Left ventricle myocardium superior (tissue), 1 donor: Measurements from ENCODE around the gene ESRRG. TPM values are rescaled to one million over a fixed set of nuclear protein-coding genes. Genes with fewer than 3 reads are reported as not detected.

ENCODE experiments used
- ATAC-seq: fragments of 200-7000 bp; cut with Tn5 transposase; one replicate; pipeline ENCODE4 v1.9.1; 2020; ENCODE audit warnings: mild to moderate bottlenecking, moderate library complexity
- DNase-seq: peaks from one replicate; pipeline ENCODE4 v3.0.0-alpha.2; 2020
- intact Hi-C: fragments of 100-400 bp; cut with micrococcal nuclease; formaldehyde crosslinking; loops from one replicate; pipeline ENCODE4 v1.11.0; 2022
- long read RNA-seq: library from polyadenylated mRNA; unstranded; transcript quantifications from one replicate; pipeline ENCODE4 v2.0.0, GENCODE V29; 2021
- total RNA-seq: library from RNA; stranded (reverse); fragmentation: NEBNext Ultra II Directional; extraction: Animal tissue kit (Norgen Biotek cat#: 25700); gene quantifications from one replicate; pipeline ENCODE4 v1.2.1, GENCODE V29; 2021
- donor health status: DM: no; HTN: yes; CAD: no; lungs with severe emphysema.

The ESRRG gene
- 51.5 TPM for total RNA-seq
- long read RNA-seq, full-length matches to known transcripts = 3 of 16 reads
- long read RNA-seq, partial matches to known transcripts = 7 of 16 reads
- long read RNA-seq, other reads (novel, unspliced or antisense) = 6 of 16 reads

DNA sequence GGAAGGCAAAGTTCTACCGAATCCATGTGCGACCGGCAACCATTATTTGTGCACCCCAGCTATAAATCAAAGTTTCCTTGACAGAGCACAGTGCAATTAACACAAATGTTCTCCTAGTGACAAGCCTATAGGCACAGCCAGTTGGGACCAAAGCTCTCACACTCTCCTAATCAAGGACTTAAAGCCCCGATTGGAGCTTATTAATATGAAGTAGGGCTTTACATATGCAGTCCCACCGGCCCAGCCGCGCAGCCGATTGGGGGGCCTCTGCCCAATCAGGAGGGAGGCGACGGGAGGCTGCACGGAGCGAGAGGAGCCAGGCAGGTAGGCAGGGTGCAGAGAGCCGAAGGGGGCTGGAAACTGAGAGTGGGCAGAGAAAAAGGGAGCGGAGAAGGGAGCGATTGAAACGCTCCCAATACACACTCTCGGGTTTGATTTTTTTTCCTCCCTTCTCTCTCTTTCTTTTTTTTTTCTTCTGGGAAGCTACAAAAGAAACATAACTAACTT, at the start of gene ESRRG:
Gene ESRRG, minus strand, starts transcription at position 156 of the 507 bp plus-strand sequence. Its CDS starts 130 bp downstream, at position 26.
- ATAC-seq (peak; percentile 98), DNase-seq (peak; percentile 83)
- intact Hi-C loops = no loop called here

DNA sequence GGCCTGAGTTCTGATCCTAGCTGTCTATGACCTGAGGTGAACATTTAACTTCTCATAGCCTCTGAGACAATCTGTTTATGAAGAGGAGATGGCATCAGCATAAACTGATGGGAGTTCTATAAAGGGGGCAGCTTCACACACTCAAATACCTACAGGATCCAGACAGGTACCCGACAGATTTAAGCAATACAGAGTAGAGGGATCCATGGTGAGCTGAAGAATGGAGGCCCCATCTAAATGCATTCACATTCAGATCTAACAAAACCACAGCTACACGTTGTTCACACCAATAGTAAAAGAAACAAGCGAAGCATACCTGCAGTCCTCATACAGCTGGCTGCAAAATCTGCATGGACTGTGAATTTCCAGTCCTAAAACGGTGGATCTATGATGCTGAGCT, 48.7 kb upstream of the ESRRG start:
- ATAC-seq = no peak
- intact Hi-C loops = no loop called here
- DNase-seq = no peak

DNA sequence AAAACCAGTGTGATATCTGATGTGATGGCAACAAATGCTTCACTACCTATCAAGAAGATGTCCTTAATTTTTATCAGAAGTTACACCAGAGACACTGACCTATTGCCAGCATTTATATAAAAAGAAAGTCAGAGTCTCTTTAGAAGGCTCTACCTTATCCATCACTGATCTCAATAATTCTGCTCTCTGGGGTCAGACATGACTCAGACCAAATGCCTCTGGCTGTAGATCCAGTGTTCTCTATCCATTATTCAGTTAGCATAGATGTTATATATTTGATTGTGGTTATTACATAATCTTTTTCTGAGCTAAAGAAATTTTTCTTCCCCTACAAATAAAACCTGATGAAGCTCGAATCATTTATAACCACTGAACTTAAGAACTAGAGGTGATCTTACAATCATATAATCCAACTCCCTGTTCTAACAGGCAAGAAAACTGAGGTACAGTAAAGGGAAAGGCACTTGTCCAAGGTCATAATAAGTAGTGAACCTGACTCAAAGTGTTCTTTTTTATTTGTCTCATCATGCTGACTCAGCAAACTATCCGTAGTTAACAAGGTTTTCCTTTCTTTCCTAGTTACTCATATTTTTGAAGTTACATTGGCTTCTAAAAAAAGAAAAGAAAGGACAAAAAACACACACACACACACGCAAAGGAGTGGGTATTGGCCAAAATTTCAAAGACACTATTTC, 43.6 kb upstream of the ESRRG start:
- ATAC-seq (no peak), DNase-seq (no peak)
- intact Hi-C loops = no loop called here

DNA sequence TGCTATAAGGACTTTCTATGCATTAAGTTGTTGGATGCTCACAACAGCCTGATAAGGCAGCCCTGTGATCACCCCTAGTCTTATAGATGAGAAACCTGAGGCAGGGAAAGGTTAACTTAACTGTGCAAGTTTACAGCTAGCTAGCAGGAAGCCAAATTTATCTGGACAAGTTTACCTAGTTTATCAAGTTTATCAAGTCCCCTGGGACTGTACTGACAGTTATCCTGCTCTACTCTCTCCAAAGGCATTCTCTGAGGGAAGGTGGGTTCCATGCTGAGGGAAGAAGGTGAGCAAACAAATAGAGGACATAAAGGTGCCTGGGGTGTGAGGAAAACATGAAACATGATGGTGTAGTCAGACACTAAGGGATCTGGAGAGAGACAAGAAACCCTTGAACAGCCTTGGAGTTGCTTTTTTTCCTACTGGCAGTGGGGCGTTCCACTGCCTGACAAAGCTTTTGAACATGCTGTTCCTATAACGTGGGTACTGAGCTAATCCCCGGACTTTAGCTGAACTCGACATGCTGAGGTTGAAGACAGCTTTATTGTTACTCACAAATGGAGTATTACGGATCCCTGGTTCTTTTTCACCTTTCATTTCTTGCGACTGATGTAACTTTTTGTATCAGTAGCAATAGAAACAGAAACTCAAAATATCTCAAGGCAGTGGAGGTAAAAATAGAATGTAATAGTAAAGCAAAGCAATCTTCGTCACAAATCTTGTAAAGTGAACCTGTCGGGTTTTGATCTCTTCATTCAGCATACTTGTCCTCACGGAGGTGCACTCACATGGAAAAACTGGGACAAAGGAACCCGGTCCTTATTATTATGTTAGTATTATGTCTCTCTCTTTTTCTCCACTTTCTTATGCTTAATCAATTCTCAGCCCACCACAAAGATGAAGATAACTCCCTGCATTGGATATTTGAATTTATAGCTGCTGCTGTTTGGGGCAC, 42.4 kb upstream of the ESRRG start:
- DNase-seq (no peak), ATAC-seq (peak; percentile 87)
- intact Hi-C loops = no loop called here

DNA sequence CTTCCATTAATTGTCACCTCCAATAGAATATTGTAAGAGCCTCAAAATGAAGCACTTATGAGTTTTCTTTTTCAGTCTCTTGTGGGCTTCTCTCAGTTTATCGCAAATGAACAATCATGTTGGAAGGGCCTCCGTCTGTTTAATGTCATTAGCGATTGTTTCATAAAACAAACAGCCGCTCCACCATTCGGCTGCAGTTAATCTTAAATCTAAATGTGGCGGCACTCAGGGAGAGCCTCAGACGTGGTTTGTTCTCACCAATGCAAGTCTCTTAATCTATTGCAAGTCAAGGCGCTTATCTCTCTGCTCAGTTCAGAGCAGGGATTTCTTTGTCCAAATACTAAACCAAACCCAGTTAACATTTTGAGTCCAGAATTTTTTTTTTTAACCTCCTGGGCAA, 34.9 kb upstream of the ESRRG start:
- no peak for DNase-seq
- peak; percentile 83 for ATAC-seq
- intact Hi-C loops = no loop called here

DNA sequence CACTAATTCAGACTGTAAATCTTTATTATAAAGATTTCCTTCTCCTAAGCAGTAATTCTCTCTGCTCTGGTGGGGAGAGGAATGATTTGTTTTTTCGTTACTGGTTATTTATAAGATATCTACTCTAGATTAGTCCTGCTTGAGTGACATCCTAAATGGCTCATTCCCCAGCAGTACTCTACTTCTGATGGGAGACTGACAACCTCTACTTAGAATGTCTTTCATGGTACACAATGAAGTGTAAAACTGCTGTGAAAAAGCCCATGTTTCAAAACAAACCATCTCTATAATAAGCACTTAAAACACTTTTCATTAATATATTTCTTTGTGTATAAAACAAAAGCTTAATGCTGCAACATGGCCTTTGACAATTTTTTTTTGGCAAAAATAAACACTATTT, 33.9 kb upstream of the ESRRG start:
- ATAC-seq (no peak), DNase-seq (no peak)
- intact Hi-C loops = no loop called here

DNA sequence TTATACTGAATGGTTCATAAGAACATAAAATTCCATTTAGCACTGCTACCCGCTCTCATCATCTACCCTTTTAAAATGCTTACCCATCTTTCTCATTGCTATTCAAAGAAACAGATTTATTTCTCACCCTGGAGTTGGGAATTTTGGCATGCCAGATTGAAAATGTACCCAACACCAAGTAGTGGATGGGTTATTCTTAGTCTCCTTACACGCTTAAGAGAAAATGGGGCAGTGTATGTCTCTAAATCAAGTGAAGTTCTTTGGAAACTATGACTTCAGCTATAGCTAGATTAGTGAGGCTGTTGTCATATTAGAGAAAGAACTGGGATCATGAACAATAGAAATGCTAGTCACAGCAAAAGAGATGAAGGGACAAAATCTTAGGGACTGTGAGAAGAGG, 27.7 kb upstream of the ESRRG start:
- intact Hi-C loops = no loop called here
- ATAC-seq (peak; percentile 74), DNase-seq (no peak)

DNA sequence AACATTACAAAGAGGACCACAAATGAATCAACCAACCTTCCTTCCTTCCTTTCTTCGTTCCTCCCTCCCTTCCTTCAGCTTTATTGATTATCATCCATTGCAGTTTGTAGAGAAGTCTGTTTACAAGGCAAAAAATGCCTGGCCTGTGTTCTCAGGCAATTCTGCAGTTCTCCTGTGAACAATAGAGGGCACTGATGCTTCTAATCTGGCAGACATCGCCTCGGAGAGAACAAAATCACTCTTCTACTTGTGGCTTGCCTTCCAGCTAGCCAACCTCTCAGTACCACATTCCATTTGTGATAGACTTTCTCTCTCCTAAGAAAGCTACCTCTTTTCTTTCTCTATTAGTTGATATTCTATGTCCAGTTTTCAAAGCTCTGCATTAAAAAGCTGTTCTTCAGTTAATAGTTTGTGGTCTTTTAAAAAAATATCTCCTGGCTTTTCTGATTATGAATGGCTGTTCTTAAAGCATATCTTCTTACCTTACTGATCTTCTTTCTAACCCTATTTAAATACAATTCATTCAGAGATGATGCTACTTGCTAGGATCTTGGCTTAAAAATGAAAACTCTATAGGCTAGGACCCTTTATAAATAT, 26.9 kb upstream of the ESRRG start:
- intact Hi-C loops = no loop called here
- ATAC-seq = peak; percentile 87
- no peak for DNase-seq

DNA sequence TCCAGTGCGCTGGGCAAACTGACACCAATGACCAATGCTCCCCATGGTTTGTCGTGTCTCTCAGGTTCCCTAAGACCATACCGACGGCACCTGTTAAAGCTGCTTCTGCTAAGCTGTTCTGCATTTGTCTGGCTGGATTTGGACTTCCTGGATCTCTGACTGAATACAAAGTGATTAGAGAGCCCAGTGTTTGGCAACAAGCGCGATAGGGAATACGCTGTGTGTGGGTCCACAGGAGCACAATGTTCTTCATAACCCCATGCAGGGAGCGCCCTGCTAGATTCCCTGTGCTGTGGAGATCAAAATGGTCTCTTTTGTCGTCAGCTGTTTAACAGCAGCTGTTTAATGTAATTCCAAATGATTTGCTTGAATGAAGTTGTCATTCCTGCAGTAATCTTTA, 26.0 kb upstream of the ESRRG start:
- DNase-seq (no peak), ATAC-seq (peak; percentile 74)
- intact Hi-C loops = no loop called here

DNA sequence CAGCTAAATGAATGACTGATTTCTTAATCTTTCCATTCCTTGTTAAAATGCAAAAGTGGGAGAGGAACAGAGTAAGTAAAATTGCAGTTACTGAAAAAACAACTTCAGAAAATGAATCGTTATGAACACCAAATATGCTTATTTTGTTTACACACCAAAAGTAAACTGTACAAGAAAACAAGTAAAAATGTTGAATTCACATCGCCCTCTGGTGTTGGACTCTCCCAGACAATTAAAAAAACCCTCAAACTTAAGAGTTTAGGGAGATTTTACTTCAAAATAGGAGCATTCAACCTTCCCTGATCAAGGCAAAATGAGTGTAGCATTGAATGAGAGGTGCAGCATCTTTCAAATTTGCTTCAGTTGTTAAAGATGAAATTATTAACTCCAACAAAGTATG, 19.4 kb upstream of the ESRRG start:
- DNase-seq (no peak), ATAC-seq (no peak)
- intact Hi-C loops = no loop called here

DNA sequence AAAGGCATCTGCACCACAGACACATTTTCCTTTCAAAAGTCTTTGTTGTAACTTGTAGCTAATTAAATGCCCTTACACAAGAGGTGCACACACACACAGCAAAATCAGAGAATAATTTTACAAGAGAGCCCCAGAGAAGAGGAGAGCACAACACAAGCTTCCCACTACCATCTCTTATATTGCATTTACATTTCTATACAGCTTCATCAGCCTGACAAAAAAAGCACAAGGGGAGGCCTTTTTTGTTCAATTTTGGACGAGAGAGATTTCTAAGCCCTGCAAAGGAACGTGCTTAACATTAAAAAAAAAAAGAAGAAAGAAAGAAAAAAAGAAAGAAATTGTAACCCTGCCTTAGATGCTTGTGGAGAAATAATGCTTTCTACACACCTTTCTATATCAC, 17.1 kb upstream of the ESRRG start:
- intact Hi-C loops = no loop called here
- no peak for ATAC-seq
- no peak for DNase-seq

DNA sequence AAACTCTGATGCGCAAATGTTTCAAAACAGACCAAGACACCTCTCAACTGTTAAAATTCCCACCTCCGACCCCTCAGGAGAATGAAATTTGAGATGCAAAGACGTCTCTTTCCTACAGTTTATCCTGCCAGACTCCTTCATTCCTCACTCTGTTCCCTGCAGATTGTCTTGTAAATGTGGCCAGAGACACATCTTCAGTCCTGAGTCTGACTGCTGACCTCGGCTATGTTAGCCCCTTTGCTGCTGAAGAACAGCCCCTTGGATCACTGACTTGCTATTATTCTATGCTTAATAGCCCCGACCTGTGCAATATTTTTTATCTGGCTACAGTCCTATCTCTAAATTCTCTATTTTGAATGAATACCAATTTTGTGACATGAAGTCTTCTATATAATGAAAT, 16.6 kb upstream of the ESRRG start:
- no peak for DNase-seq
- intact Hi-C loops = no loop called here
- ATAC-seq = no peak

DNA sequence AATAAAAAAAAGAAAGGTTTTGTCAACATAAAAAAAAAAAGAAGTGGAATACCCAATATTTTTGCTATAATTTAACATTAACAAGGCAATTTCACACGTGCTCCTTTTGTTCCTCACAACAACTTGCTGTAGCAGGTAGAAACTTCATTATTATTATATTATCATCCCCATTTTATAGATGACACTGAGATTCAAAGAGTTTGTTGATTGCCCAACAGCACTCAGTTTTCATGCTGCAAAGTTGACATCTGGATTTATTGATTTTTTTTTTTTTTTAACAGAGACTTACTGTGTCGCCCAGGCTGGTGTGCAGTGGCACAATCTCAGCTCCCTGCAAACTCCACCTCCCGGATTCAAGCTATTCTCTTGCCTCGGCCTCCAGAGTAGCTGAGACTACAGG, 8.9 kb upstream of the ESRRG start:
- intact Hi-C loops = no loop called here
- ATAC-seq (no peak), DNase-seq (no peak)

DNA sequence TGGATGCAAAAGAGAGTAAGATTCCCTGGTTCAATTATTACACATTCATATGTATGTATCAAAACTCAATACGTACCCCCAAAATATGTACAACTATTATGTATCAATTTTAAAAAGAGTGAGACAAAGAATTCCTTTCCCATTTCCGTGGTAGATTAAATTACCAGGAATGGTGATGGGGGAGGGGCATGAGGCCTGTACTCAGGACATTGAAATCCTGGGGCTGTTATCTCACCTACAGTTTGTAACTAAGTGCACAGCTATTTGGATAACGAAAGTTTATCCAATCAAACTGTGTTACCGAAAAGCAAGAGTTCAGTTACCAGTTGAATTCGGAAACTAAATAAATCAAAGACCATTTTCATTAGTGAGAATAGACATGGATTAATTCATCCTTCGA, 8.3 kb upstream of the ESRRG start:
- ATAC-seq (no peak), DNase-seq (no peak)
- intact Hi-C loops = no loop called here

DNA sequence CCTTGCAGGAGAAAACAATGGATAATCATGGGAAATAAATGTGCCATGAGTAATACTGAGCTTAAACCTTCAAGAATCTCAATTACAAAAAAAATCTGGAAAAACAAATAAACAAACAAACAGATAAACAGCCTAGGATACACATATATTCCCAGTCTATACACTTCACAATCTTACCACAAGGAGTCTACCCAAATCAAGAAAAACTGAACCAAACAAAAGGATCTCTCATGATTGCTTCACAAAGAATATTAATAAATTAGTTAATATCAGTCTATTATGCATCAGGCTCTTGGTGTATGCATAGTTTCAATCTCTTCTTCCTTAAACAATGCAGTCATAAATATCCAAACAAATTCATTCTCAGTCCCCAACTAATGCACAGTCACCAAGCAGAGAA, 3.2 kb upstream of the ESRRG start:
- intact Hi-C loops = no loop called here
- DNase-seq = no peak
- no peak for ATAC-seq

DNA sequence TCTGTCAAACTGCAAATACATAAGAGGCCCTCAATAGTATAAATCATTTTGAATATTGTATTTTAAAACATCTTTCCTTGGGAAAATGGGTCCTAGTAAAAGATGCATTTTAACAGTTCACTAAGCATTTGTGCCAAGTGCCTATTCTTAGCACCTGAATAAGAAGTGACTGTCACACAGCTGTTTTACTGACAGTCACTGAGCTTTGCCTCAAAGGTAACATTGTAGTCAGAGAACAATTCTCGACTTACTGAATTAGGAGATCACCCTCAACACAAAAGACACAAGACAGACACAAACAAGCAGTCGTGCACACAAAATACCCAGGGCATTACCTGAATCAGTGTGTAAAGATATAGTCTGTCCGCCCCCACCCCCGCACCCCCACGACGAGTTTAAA, 408 bp downstream of the ESRRG start:
- intact Hi-C loops = no loop called here
- no peak for DNase-seq
- peak; percentile 79 for ATAC-seq

DNA sequence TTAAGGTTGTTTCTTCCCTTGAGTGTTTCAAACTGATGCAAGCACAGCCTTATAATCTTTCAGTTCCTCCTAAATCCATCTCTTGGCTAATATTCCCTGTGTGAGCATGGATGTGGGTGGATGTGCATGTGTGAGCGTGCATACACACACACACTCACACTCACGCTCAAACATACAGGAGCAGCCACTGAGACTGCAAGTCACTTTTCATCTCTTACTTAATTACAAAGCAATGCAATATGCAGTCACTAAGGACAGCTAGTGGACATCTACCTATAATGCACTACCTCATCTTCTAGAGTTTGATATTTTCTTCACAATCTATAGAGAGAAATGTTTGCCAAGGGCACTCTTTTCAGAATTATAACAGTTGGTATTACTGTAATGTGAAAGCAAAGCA, 1.4 kb downstream of the ESRRG start:
- ATAC-seq (peak; percentile 33), DNase-seq (no peak)
- intact Hi-C loops = no loop called here

DNA sequence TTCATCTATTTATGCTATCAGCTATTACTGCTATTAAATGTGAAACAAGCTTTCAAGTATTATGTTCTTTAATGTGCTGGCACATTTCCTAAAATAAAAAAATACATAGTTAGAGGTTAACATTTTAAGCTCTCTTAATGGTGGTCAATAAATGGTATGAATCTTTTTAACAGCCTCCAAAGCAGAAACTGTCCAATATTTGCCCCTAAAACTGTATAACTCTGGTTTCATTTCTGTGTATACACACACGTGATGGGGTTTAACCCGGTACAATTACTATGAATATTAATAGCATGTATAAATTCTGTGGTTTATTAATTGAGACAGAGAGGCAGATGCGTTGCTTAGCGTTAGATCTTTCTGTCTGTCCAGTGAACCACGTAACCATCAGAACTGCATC, 2.2 kb downstream of the ESRRG start:
- ATAC-seq = no peak
- intact Hi-C loops = no loop called here
- DNase-seq = no peak

DNA sequence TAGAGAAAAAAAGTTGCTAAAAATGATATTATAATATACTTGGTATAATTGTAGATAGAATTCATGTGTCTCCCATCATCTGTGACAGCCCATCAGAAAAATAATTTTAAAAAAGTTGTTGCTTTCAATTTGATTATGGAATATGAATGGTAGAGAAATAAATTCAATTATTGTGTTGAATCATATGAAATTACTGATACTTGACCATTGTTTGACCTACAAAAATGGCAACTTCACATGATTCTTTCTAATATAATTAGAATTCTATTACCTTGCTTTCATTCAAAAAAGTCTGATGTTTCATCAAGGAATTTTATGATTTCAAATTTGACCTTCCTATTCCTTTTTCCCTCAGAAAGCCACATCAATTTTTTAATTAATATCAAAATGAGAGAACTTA, 11.5 kb downstream of the ESRRG start:
- intact Hi-C loops = no loop called here
- no peak for ATAC-seq
- DNase-seq = no peak
